ENCODE data around the gene ENPP3. TPM values are rescaled to one million over a fixed set of nuclear protein-coding genes. Genes with fewer than 3 reads are reported as not detected.

The ENPP3 gene
- total and polyA plus RNA-seq, 2 of the 13 experiments (the other 11 are each of a cell fraction or from before 2014, with no cell fraction given): 40.0 to 75.4 TPM

DNA sequence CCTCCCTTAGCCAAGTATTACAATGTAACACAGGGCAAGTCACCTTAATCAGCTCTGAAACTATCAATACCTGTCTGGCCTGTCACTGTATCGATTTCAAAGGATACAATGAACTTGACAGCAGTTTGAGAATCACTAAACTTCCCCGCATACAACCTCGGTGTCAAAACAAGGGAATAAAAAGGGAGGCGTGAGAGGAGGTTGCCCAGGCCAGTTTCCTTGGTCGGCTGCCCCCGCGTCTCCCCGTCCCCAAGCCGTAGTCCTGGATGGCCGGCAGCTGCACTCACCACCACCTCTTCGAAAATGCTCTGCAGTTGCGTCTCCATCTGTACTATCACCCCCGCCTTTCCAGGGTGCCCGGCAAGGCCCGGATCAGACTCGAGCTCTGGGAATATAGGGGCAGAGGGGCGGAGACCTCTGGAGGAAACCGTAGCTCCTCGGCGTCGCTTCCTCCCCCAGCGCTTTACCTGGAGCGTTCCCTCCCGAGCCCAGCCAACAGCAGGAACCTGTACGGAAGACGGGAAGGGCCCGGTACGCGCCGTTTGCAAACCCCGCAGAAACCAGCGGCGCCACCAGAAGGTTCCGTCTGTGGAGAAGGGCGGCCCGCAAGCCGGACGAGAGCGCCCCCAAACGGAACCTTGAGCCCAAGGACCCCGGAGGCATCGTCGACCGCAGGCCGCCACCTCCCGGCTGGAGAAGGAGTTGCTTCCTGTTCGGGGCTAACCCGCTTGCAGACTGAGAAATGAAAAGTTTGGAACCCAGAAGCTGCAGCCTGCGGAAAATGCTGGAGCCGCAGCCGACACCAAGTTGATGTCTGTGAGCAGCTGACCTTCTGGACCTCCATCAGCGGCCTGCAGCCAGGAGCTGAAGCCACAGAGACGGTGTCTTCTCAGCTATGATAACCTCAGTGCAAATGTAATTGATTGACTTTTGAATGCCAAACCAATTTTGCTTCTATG, 9.1 kb upstream of the ENPP3 start, which contains the start of gene MED23 (continued):
- TF ChIP-seq, protein P1, sequence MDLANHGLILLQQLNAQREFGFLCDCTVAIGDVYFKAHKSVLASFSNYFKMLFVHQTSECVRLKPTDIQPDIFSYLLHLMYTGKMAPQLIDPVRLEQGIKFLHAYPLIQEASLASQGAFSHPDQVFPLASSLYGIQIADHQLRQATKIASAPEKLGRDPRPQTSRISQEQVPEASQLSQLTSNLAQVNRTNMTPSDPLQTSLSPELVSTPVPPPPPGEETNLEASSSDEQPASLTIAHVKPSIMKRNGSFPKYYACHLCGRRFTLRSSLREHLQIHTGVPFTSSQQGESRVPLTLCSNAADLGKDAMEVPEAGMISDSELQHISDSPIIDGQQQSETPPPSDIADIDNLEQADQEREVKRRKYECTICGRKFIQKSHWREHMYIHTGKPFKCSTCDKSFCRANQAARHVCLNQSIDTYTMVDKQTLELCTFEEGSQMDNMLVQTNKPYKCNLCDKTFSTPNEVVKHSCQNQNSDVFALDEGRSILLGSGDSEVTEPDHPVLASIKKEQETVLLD (CRISPR knock-in tag; IDR thresholded peaks at IDR 0.05; ENCODE audit: low read depth): peak; percentile 84
- TF ChIP-seq PITX1 (CRISPR knock-in tag; IDR thresholded peaks at IDR 0.05): peak; percentile 96
- no peak for TF ChIP-seq SNAI1 (CRISPR knock-in tag; IDR thresholded peaks at IDR 0.05; ENCODE audit: borderline replicate concordance)
- TF ChIP-seq ZFP41 (CRISPR knock-in tag; IDR thresholded peaks at IDR 0.05; ENCODE audit: borderline replicate concordance): peak; percentile 98
- TF ChIP-seq ZFP90 (CRISPR knock-in tag; IDR thresholded peaks at IDR 0.05; ENCODE audit: borderline replicate concordance): peak; percentile 98
- TF ChIP-seq, protein P2, sequence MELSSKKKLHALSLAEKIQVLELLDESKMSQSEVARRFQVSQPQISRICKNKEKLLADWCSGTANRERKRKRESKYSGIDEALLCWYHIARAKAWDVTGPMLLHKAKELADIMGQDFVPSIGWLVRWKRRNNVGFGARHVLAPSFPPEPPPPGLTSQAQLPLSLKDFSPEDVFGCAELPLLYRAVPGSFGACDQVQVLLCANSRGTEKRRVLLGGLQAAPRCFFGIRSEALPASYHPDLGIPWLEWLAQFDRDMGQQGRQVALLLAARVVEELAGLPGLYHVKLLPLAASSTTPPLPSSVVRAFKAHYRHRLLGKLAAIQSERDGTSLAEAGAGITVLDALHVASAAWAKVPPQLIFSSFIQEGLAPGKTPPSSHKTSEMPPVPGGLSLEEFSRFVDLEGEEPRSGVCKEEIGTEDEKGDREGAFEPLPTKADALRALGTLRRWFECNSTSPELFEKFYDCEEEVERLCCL (CRISPR knock-in tag; IDR thresholded peaks at IDR 0.05; ENCODE audit: borderline replicate concordance): peak; percentile 91; the same call in 1 of the 2 replicates
- TF ChIP-seq SP5 (CRISPR knock-in tag; IDR thresholded peaks at IDR 0.05; ENCODE audit: borderline replicate concordance, low read depth): peak; percentile 87
- TF ChIP-seq NFIC (IDR thresholded peaks at IDR 0.05; ENCODE audit: low read length): peak; percentile 62
- TF ChIP-seq GZF1 (CRISPR knock-in tag; IDR thresholded peaks at IDR 0.05): peak; percentile 94
- peak; percentile 89 for TF ChIP-seq HNRNPH1 (optimal IDR thresholded peaks at IDR 0.05; ENCODE audit: low read depth, low read length)
- TF ChIP-seq ZNF850 (CRISPR knock-in tag; conservative IDR thresholded peaks at IDR 0.05): 0 out of 2 replicates have a peak, but pooled peaks have one; percentile 86
- TF ChIP-seq HES4 (CRISPR knock-in tag; IDR thresholded peaks at IDR 0.05; ENCODE audit: borderline replicate concordance): 0 out of 2 replicates have a peak, but pooled peaks have one; percentile 21
- TF ChIP-seq ZSCAN29 (CRISPR knock-in tag; conservative IDR thresholded peaks at IDR 0.05): peak; percentile 98
- TF ChIP-seq, protein P3, sequence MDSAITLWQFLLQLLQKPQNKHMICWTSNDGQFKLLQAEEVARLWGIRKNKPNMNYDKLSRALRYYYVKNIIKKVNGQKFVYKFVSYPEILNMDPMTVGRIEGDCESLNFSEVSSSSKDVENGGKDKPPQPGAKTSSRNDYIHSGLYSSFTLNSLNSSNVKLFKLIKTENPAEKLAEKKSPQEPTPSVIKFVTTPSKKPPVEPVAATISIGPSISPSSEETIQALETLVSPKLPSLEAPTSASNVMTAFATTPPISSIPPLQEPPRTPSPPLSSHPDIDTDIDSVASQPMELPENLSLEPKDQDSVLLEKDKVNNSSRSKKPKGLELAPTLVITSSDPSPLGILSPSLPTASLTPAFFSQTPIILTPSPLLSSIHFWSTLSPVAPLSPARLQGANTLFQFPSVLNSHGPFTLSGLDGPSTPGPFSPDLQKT (CRISPR knock-in tag; IDR thresholded peaks at IDR 0.05; ENCODE audit: borderline replicate concordance): no peak
- TF ChIP-seq NCOA5 (CRISPR knock-in tag; IDR thresholded peaks at IDR 0.05): no peak
- TF ChIP-seq, protein P4, sequence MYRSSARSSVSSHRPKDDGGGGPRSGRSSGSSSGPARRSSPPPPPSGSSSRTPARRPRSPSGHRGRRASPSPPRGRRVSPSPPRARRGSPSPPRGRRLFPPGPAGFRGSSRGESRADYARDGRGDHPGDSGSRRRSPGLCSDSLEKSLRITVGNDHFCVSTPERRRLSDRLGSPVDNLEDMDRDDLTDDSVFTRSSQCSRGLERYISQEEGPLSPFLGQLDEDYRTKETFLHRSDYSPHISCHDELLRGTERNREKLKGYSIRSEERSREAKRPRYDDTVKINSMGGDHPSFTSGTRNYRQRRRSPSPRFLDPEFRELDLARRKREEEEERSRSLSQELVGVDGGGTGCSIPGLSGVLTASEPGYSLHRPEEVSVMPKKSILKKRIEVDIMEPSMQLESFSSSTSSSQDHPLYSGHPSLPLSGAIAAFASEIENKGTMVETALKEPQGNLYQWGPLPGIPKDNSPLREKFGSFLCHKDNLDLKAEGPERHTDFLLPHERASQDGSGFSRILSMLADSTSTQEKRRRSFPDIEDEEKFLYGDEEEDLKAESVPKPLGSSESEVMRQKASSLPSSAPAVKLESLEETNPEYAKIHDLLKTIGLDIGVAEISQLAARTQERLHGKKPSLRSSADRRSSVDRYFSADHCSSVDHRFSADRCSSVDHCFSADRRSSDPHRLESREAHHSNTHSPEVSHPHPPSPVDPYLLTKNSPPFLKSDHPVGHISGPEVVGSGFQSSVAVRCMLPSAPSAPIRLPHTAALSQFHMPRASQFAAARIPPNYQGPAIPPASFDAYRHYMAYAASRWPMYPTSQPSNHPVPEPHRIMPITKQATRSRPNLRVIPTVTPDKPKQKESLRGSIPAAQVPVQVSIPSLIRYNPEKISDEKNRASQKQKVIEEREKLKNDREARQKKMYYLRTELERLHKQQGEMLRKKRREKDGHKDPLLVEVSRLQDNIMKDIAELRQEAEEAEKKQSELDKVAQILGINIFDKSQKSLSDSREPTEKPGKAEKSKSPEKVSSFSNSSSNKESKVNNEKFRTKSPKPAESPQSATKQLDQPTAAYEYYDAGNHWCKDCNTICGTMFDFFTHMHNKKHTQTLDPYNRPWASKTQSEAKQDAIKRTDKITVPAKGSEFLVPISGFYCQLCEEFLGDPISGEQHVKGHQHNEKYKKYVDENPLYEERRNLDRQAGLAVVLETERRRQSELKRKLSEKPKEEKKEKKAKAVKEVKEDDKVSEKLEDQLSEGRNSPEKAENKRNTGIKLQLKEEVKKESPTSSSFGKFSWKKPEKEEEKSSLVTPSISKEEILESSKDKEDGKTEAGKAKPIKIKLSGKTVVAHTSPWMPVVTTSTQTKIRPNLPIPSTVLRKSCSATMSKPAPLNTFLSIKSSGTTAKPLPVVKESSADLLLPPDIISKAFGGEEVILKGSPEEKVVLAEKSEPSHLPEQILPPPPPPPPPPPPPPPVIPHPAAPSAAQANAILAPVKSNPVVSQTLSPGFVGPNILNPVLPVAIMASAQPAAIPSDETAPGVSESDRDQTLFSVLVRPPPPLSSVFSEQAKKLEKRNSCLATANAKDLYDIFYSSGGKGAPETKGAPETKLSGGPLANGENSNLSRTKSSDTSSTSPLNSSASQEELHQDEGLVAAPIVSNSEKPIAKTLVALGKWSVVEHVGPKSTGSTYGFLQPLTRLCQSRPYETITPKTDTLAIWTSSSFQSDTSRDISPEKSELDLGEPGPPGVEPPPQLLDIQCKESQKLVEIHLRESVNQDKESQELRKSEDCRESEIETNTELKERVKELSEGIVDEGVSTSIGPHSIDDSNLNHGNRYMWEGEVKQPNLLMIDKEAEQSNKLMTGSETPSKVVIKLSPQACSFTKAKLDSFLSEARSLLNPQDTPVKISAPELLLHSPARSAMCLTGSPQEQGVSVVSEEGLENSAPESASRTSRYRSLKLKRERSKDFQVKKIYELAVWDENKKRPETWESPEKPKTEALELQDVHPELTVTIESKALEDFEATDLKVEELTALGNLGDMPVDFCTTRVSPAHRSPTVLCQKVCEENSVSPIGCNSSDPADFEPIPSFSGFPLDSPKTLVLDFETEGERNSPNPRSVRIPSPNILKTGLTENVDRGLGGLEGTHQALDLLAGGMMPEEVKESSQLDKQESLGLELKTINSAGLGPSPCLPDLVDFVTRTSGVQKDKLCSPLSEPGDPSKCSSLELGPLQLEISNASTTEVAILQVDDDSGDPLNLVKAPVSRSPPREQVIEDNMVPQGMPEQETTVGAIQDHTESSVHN (CRISPR knock-in tag; IDR thresholded peaks at IDR 0.05): peak; percentile 96
